COR-L47 (cell line): ENCODE measurements around the gene INSRR.

ENCODE experiments used
- DNase-seq: peaks from one replicate; lab custom pipeline; 2025; lab: John Stamatoyannopoulos, UW

The INSRR gene

DNA sequence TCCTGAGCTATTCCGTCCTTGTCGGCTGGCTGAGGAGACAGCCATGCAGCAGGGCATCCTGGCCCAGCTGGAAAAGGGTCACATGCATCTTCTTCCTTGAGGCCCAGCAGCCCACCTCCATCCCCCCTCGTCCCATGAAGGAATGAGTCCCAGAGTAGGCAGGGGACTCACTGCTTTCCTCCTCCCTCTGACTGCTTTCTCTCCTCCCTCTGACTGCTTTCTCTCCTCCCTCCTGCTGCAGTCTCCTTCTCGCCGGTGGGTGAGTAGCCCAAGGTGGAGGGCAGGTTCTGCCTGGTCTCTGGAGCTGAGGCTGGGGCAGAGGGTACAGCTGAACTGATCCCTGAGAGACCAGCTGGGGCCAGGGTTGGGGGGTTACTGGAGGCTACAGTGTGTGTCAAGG lies 15.2 kb upstream of the INSRR start:
- no peak for DNase-seq

- DNase-seq, result no peak
Measured at GRCh38 chr1:156873659-156874058, 14.7 kb upstream of the INSRR start.

- DNase-seq, result no peak
Measured at GRCh38 chr1:156869455-156869854, 10.5 kb upstream of the INSRR start.

DNA sequence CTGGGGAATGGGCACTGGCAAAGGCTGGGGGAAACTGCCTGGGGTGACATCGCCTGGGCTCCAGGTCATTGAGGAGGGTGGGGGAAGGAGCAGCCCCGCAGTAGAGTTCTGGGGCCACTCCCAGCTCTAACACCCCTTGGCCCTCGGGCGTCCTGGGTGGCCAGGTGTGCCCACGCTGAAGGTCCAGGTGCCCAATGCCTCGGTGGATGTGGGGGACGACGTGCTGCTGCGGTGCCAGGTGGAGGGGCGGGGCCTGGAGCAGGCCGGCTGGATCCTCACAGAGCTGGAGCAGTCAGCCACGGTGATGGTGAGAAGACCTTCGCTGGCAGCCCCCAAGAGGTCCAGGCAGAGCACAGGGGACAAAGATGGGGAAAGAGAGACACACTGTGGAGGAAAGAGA lies 9.4 kb upstream of the INSRR start:
- DNase-seq, result no peak

- no peak for DNase-seq
Measured at GRCh38 chr1:156866249-156866909, 7.5 kb upstream of the INSRR start.

GRCh38 chr1:156865865-156866248 lies 6.9 kb upstream of the INSRR start:
- no peak for DNase-seq

DNA sequence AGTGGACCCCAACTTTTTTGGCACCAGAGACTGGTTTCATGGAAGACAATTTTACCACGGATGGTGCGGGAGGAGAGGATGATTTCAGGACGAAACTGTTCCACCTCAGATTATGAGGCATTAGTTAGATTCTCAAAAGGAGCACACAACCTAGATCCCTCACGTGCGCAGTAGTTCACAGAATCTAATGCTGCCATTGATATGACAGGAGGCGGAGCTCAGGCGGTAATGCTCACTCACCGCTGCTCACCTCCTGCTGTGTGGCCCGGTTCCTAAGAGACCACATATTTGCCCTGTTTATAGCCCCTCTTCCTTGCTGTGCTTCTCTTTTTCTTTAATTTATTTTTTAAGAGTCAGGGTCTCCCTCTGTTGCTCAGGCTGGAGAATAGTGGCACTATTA lies 6.3 kb upstream of the INSRR start:
- DNase-seq, result no peak

DNA sequence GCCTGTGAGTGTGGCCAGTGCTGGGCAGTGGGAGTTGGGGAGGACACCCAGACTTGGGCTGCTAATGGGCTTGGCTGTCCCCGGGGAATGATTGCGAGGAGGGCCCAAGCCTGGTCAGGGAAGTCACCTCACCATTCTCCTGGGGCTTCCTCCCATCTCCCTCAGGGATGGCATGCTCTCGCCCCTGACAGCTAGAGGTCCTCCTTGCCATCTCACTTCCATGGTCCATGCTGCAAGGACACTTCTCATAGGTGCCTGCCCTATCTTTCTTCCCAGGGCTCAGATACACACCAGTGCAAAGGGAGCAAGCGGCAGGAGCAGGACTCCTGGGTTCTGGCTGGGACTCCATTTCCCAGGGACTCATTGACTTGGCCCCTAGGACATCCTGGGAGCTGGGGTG lies 5.9 kb upstream of the INSRR start:
- DNase-seq, result no peak

DNA sequence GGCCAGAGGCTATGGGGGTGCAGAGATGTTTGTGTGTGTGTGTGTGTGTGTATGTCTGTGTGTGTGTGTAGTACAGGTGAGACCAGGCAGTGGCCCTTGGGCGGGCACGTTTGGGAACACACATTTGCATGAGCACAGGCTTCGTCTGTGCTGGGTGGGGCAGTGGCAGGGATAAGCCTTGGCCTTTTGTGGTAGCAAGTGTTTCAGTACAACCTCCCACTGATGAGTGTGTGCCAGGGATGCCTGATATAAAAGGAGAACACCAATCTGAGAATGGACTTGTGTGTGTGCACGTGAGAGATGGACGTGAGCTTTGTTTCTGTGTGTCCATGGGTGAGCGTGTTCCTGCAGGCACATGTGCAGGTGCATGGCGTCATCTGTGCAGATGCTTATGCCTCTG lies 4.7 kb upstream of the INSRR start:
- no peak for DNase-seq

- no peak for DNase-seq
Measured at GRCh38 chr1:156862997-156863599, 4.2 kb upstream of the INSRR start.

DNA sequence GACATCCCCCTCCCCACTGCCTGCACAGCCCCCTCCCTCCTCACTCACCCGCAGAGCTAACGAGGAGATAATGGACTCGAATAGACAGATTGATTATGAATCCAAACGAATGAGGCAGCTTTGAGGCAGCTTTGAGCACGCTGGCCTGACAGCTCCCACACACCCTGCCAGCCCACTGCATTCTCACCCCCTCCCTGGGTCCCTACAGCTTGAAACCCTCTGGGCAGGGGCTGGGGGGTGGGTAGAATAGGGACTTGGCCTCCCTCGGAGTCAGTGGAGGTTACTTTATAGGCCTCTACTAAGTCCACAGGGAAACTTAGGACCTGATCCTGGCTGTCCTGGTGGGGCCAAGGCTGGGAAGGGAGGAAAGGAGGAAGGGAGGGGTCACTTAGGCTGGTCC lies 3.7 kb upstream of the INSRR start:
- no peak for DNase-seq

DNA sequence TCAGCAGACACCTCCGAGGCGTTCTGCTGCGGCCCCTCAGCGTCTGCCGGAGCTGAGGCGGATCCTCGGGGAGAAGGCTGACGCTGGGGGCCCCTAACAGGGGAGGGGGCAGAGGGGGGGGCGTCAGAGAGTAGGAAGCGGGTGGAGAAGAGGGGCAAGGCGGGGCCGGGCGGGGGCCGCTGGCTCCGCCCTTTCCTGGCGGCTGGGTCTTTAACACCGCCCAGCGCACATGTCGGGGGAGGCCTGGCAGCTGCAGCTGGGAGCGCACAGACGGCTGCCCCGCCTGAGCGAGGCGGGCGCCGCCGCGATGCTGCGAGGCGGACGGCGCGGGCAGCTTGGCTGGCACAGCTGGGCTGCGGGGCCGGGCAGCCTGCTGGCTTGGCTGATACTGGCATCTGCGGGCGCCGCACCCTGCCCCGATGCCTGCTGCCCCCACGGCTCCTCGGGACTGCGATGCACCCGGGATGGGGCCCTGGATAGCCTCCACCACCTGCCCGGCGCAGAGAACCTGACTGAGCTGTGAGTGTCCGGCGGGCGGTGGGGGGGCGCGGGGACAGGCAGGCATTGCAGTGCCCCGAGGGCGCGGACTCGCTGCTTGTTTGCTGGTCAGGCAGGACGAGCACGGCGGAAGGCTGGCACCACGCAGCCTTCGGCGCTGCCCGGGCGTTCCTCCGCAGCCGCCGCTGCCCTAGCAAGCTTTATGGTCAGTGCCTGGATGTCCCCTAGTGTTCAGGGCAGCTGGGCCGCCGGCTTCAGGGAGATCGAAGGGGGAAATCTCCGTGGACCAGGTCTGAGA lies 1.9 kb upstream of the INSRR start, which contains the start of gene NTRK1:
Gene NTRK1, plus strand, starts transcription at position 238 of the 796 bp plus-strand sequence. Its CDS starts 70 bp downstream, at position 308.
- DNase-seq, result peak; percentile 59

DNA sequence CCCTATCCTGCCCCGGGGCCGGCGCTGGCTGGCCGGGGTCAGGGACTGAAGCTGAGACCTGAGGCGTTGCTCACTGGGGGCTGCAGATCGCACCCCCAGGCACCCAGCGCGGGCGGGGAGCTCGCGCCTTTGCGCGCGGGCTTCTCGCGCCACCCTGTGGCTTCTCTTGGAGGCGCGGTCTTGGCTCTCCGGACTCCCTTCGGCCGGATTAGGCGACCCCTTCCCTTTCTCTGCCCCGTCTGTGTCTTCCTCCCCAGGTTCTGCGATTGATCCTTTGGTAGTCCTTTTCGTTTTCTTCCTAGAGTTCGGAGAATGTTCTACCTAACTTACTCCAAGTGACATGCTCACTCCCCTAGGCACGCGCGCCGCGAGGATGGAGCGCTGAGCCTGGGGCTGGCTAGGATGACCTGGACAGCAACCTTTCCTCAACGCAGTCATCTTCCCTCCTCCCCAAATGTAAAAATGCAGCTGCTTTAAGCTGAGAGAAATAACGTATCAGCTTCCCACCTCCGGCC lies 1.3 kb upstream of the INSRR start:
- peak; percentile 63 for DNase-seq

GRCh38 chr1:156859523-156860112 lies 701 bp upstream of the INSRR start:
- no peak for DNase-seq

DNA sequence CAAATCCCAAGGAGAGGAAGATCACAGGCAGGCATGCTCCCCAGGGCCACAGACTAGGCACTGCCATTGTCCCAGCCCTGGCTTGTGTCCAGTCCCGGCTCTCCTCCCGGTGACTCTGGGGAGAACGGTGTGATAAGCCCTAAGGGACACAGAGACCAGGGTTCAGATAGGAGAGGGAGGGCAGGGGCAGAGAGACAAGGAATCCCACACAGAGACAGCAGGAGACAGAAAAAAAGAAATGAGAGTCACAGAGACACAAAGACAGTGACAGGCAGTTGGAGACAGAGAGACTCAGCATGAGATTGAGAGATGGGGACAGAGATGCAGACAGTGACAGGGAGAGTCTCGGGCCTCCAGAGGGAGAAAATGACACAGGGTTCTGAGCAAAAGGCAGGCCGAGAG lies 361 bp downstream of the INSRR start:
- DNase-seq, result no peak

DNA sequence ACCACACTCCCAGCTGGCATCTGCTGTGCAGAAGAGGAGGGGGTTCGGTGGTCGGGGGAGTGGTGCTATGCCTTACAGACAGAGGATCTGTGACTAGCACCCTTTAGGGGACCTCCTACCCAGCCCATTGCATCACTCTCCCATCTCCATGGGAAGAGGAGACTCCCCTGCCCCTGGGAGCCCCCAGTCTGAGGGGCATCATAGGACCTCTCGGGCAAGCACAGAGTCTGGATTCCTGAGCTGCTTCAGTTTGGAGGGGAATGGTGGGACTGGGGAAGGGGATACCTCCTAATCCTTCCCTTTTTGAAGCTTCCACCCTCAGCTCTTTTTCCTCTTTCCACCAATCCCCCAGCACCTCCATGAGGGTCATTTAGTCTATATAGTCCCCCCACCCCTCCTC lies 1.4 kb downstream of the INSRR start:
- no peak for DNase-seq

DNA sequence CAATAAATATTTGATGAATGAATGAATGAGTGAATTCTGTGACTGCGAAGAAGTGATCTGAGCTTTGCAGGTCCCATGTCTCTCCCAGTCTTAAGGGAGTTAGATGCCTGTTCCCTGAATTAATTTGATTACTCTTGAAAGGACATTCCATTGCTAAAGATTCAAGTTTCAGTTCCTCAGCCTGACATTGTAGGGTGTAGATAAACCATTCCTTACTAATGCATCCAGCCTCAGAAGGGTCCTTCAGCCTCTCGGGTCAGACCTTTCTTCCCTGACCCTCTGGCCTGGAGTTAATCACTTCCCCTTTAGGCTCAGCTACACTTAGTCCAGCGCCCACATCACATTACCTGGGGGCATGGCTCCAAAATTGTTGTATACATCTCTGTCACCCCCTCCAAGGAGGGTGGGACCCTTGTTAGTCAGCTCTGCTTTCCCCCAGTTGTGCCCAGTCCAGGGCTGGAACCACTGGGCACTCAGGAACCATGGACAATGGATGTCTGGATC lies 2.6 kb downstream of the INSRR start:
- DNase-seq, result no peak

DNA sequence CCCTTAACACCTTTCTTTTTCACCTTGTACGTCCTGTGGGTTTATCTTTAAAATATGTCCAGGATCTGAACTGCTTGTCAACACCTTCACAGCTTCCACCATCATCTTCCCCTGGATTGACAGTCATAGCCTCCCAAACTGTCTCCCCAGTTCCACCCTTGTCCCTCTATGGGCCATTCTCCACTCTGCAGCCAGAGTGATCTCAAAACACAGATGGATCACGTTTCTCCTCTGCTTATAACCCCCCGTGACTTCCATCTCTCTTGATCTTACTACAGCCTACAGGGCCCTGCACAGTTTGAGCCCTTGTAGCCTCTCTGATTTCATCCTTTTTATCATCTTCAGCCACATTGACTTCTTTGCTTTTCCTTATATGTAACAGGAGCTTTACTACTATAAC lies 4.3 kb downstream of the INSRR start:
- DNase-seq, result no peak

DNA sequence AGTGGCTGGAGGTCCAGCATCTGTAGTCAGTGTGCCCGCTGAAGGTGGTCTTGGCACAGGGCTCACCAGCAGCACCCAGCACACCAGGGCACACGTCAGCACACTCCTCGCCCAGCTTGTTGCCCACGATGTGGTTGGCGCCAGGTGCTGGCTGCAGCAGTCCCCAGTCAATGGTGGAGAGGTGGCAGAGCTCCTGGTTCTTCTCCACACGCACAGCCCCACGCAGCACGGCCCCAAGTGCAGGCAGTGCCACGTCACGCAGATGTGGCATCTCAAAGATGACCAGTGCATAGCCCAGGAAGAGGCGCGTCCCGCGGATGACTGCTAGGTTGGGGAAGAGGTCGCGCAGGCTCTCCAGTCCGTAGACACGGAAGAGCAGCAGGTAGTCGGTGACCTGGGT lies 5.2 kb downstream of the INSRR start:
- DNase-seq, result no peak

GRCh38 chr1:156852418-156852874 lies 6.5 kb downstream of the INSRR start:
- peak; percentile 97 for DNase-seq

DNA sequence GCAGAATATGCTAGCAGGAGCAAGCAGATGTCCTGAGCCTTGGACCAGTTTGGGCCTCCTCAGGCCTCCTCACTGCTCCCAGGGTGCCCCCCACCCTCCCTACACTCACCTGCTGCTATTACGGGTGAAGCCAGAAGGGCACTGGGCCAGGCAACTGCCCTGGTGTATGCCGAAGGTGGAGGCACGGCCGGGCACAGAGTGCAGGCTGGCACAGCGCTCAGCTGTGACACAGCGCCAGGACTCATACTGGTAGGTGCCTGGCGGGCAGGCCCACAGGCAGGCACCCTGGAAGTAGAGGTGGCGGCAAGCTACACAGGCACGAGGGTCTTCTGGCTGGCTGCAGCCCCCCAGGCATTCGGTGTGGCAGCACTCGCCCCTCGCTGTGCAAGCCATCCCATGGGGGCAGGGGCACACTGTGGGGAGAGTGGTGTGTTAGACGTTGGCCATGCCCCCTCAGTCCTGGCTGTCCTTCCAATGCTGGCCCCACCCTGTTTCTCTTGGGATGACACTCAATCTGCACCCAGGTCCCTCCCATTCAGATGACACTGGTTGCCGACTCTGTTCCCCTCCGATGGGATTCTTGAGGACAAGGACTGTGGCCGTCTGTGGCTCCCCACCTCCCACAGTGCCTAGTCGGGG lies 7.0 kb downstream of the INSRR start:
- DNase-seq, result peak; percentile 43

DNA sequence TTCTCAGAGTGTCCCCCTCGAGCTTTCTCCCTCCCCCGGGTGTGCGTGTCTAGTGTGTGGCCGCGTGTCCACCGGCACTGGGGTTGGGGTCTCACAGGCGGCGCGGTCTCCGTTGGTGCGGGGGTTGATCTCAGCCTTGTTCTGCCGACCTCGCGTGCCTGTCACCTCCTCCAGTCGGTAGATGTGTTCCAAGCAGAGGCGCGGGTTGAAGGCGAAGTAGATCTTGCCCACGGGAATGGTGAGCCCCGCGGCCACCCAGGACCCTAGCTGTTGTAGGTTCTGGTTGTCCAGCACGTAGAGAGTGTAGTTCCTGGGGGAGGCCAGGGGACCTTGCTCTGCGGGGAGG lies 9.8 kb downstream of the INSRR start:
- no peak for DNase-seq
